ENCODE data around the gene HAS3. TPM values are rescaled to one million over a fixed set of nuclear protein-coding genes. Genes with fewer than 3 reads are reported as not detected.
"Not testable (repeated sequence)": the region's sequence is repeated elsewhere in the genome, so short reads cannot be mapped to it uniquely, and the experiment has no call there.

HAS3 gene
- total RNA-seq, 3 donors from 2014 or later (not counting 1 experiment from before 2014, with no cell fraction given), result 1.8 to 2.5 (median 2.3) TPM

- no peaks in the 10 kb centered on the region for H3K9me3 Mint-ChIP-seq
- peaks cover 26 to 41% of the 10 kb centered on the region in 2 donors for H3K4me1 Mint-ChIP-seq
- intact Hi-C loops (cut with micrococcal nuclease), result no loop called here
- DNase-seq (no peak), ATAC-seq (no peak)
- Histone ChIP-seq H3K36me3 (ENCODE audit: control insufficient read depth, insufficient read depth, low read length) (peaks cover 4% of the 10 kb centered on the region), H3K27me3 (ENCODE audit: control insufficient read depth, insufficient read depth, low read length) (no peaks in the 10 kb centered on the region), H3K9me3 (ENCODE audit: control insufficient read depth, insufficient read depth, low read length) (no peaks in the 10 kb centered on the region), H3K27ac (ENCODE audit: low read length) (no peak overlapping the region), H3K4me1 (ENCODE audit: control insufficient read depth, insufficient read depth, low read length) (no peaks in the 10 kb centered on the region), H3K4me3 (ENCODE audit: low read length) (no peak overlapping the region)
- H3K4me3 Mint-ChIP-seq, result no peak overlapping the region
- WGBS (ENCODE audit: insufficient coverage), result 92% methylated on average over 3 of the region's 3 CpGs
- peak overlapping the region in 1 of 2 donors; percentile 44 for H3K27ac Mint-ChIP-seq
- TF ChIP-seq CTCF (IDR thresholded peaks at IDR 0.05), result no peak
- H3K36me3 Mint-ChIP-seq, result no peaks in the 10 kb centered on the region
- no peaks in the 10 kb centered on the region for H3K27me3 Mint-ChIP-seq (ENCODE audit: low read depth in 2 of 2)
These were observed 20.8 kb downstream of the HAS3 start for GRCh38 chr16:69126221-69126620.

GRCh38 chr16:69126801-69127200, 21.3 kb downstream of the HAS3 start:
- H3K27me3 Mint-ChIP-seq (ENCODE audit: low read depth in 2 of 2); DNase-seq; H3K4me3 Mint-ChIP-seq; H3K36me3 ChIP-seq (ENCODE audit: control insufficient read depth, insufficient read depth, low read length); H3K4me1 ChIP-seq (ENCODE audit: control insufficient read depth, insufficient read depth, low read length); H3K36me3 Mint-ChIP-seq; ATAC-seq; H3K9me3 Mint-ChIP-seq; H3K27me3 ChIP-seq (ENCODE audit: control insufficient read depth, insufficient read depth, low read length); H3K27ac ChIP-seq (ENCODE audit: low read length); H3K9me3 ChIP-seq (ENCODE audit: control insufficient read depth, insufficient read depth, low read length); H3K4me3 ChIP-seq (ENCODE audit: low read length); intact Hi-C loops (cut with micrococcal nuclease): not testable (repeated sequence)
- WGBS (ENCODE audit: insufficient coverage), result 98% methylated on average over 10 of the region's 10 CpGs
- H3K4me1 Mint-ChIP-seq, result peaks cover 32 to 47% of the 10 kb centered on the region in 2 donors
- peak overlapping the region in 1 of 2 donors; percentile 58 for H3K27ac Mint-ChIP-seq

GRCh38 chr16:69127966-69128510, 22.6 kb downstream of the HAS3 start:
- Histone ChIP-seq H3K9me3 (ENCODE audit: control insufficient read depth, insufficient read depth, low read length) (no peaks in the 10 kb centered on the region), H3K27me3 (ENCODE audit: control insufficient read depth, insufficient read depth, low read length) (no peaks in the 10 kb centered on the region), H3K36me3 (ENCODE audit: control insufficient read depth, insufficient read depth, low read length) (peaks cover 3% of the 10 kb centered on the region), H3K4me1 (ENCODE audit: control insufficient read depth, insufficient read depth, low read length) (peaks cover 10% of the 10 kb centered on the region), H3K27ac (ENCODE audit: low read length) (no peak overlapping the region), H3K4me3 (ENCODE audit: low read length) (no peak overlapping the region)
- H3K27ac Mint-ChIP-seq, result peak overlapping the region in 1 of 2 donors; percentile 14
- WGBS (ENCODE audit: insufficient coverage), result 95% methylated on average over 12 of the region's 12 CpGs
- intact Hi-C loops (cut with micrococcal nuclease), result no loop called here
- no peak overlapping the region for H3K4me3 Mint-ChIP-seq
- ATAC-seq (no peak), DNase-seq (no peak)
- no peaks in the 10 kb centered on the region for H3K9me3 Mint-ChIP-seq
- H3K4me1 Mint-ChIP-seq, result peaks cover 39 to 51% of the 10 kb centered on the region in 2 donors
- no peaks in the 10 kb centered on the region for H3K27me3 Mint-ChIP-seq (ENCODE audit: low read depth in 2 of 2)
- H3K36me3 Mint-ChIP-seq, result no peaks in the 10 kb centered on the region
- TF ChIP-seq CTCF (IDR thresholded peaks at IDR 0.05), result no peak

GRCh38 chr16:69130461-69130860, 25.0 kb downstream of the HAS3 start:
- Histone ChIP-seq H3K9me3 (ENCODE audit: control insufficient read depth, insufficient read depth, low read length) (no peaks in the 10 kb centered on the region), H3K36me3 (ENCODE audit: control insufficient read depth, insufficient read depth, low read length) (no peaks in the 10 kb centered on the region), H3K4me3 (ENCODE audit: low read length) (no peak overlapping the region), H3K27me3 (ENCODE audit: control insufficient read depth, insufficient read depth, low read length) (no peaks in the 10 kb centered on the region), H3K4me1 (ENCODE audit: control insufficient read depth, insufficient read depth, low read length) (peaks cover 12% of the 10 kb centered on the region), H3K27ac (ENCODE audit: low read length) (peak overlapping the region; percentile 82)
- 71% methylated on average over 4 of the region's 6 CpGs for WGBS (ENCODE audit: insufficient coverage)
- TF ChIP-seq CTCF (IDR thresholded peaks at IDR 0.05), result no peak
- H3K9me3 Mint-ChIP-seq, result no peaks in the 10 kb centered on the region
- H3K4me1 Mint-ChIP-seq, result peaks cover 47 to 54% of the 10 kb centered on the region in 2 donors
- H3K27me3 Mint-ChIP-seq (ENCODE audit: low read depth in 2 of 2), result no peaks in the 10 kb centered on the region
- no peak for ATAC-seq
- H3K4me3 Mint-ChIP-seq, result peak overlapping the region; percentile 94
- peak overlapping the region; percentile 80 to 93 for H3K27ac Mint-ChIP-seq
- no peak for DNase-seq
- no peaks in the 10 kb centered on the region for H3K36me3 Mint-ChIP-seq
- intact Hi-C loops (cut with micrococcal nuclease), result no loop called here

Measured in natural killer cell (primary cell).